Testis (tissue), 3 donors: ENCODE results near the gene NLRP1. TPM values are rescaled to one million over a fixed set of nuclear protein-coding genes. Genes with fewer than 3 reads are reported as not detected.
A peak's percentile ranks its signal among the peaks of the same experiment; 100 is the strongest.

Experiments used
- DNase-seq: peaks from one replicate; pipeline ENCODE4 v3.0.0-alpha.2; 2019
- H3K27ac ChIP-seq, 2 donors: fragments of 200-600 bp; sonication (generic); one replicate each; pipeline ENCODE4 v1.5.1; 2019
- H3K27me3 ChIP-seq: fragments of 200-600 bp; sonication (generic); one replicate; pipeline ENCODE4 v1.5.1; 2019
- H3K36me3 ChIP-seq: fragments of 200-600 bp; sonication (generic); one replicate; pipeline ENCODE4 v1.5.1; 2017; ENCODE audit warnings: low read depth; ENCODE audit errors: missing control alignments
- H3K4me1 ChIP-seq: fragments of 200-600 bp; sonication (generic); one replicate; pipeline ENCODE4 v1.5.1; 2019
- H3K4me3 ChIP-seq, 2 donors: fragments of 200-600 bp; sonication (generic); one replicate each; pipeline ENCODE4 v1.5.1; 2017 to 2019
- H3K9me3 ChIP-seq: fragments of 200-600 bp; sonication (generic); one replicate; pipeline ENCODE4 v1.5.1; 2017
- POLR2A ChIP-seq: fragments of 450-650 bp; IDR thresholded peaks from one replicate; pipeline ENCODE4 v1.6.1; 2017; ENCODE audit warnings: antibody characterized with exemption, mild to moderate bottlenecking, moderate library complexity
- WGBS, 2 donors: methylation state at CpG; one replicate each; pipeline ENCODE4 v1.1.5; 2018; 5-methylcytosine and 5-hydroxymethylcytosine counted together
- intact Hi-C: fragments of 100-400 bp; cut with DNase I; formaldehyde crosslinking; loops from one replicate; pipeline ENCODE4 v1.15.1; 2023; ENCODE audit warnings: low total_unique reads
- polyA plus RNA-seq: library from polyadenylated mRNA; stranded (reverse); fragments of 350-450 nt; fragmentation: Illumina TruSeq; extraction: RNeasy Lipid Tissue Mini Kit (QIAGEN cat#74804); gene quantifications from one replicate; pipeline ENCODE4 v1.2.3, GENCODE V29; 2014; ENCODE audit warnings: low read depth, low replicate concordance; ENCODE audit not compliant: insufficient read depth
- total RNA-seq, 2 donors: library from RNA; depleted of rRNA; stranded (reverse); fragments of >200 nt; gene quantifications; one replicate each; pipeline ENCODE4 v1.2.3, GENCODE V29; 2016
- TF ChIP-seq, protein P1 (sequence below), 3 experiments: fragments of 450-650 bp in 2 of 3; fragments of 200-600 bp in 1 of 3; sonication (generic) in 1 of 3; IDR thresholded peaks; one replicate each; pipeline ENCODE4 v1.5.1; 2016 to 2019; ENCODE audit warnings: antibody characterized with exemption in 3 of 3, mild to moderate bottlenecking in 2 of 3, moderate library complexity in 1 of 3

NLRP1 gene
- total and polyA plus RNA-seq, 3 donors from 2014 or later = 35.4 to 68.5 (median 39.0) TPM

DNA sequence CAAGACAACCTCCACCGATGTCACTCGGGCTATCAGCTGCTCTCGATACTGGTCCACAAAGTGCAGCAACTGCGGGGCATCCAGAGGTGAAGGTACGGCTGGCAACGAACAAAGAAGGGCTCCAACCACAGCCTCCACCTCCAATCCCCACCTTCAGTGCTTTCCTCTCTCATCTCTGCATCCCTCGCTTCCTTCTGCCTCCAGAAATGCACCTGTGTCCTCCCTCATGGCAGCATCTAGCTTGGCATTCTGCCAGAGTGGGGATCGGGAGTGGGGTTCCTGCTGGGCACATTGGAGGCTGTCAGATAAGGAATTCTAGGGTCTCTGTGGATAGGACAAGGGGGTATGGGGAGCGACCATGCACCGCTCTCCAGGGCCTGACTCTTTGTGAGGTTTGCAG is 69.3 kb downstream of the NLRP1 start:
- intact Hi-C loops = no loop called here
- no peak overlapping the region for H3K4me3 ChIP-seq
- no peaks in the 10 kb centered on the region for H3K27me3 ChIP-seq
- no peak for DNase-seq
- no peaks in the 10 kb centered on the region for H3K9me3 ChIP-seq
- H3K27ac ChIP-seq = no peak overlapping the region
- H3K4me1 ChIP-seq = no peaks in the 10 kb centered on the region
- WGBS, 2 donors = 92 to 93% methylated on average over 10 of the region's 10 CpGs
- no peak for TF ChIP-seq POLR2A
- TF ChIP-seq, protein P1, sequence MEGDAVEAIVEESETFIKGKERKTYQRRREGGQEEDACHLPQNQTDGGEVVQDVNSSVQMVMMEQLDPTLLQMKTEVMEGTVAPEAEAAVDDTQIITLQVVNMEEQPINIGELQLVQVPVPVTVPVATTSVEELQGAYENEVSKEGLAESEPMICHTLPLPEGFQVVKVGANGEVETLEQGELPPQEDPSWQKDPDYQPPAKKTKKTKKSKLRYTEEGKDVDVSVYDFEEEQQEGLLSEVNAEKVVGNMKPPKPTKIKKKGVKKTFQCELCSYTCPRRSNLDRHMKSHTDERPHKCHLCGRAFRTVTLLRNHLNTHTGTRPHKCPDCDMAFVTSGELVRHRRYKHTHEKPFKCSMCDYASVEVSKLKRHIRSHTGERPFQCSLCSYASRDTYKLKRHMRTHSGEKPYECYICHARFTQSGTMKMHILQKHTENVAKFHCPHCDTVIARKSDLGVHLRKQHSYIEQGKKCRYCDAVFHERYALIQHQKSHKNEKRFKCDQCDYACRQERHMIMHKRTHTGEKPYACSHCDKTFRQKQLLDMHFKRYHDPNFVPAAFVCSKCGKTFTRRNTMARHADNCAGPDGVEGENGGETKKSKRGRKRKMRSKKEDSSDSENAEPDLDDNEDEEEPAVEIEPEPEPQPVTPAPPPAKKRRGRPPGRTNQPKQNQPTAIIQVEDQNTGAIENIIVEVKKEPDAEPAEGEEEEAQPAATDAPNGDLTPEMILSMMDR (IDR thresholded peaks at IDR 0.05) = no peak
- H3K36me3 ChIP-seq = no peaks in the 10 kb centered on the region

DNA sequence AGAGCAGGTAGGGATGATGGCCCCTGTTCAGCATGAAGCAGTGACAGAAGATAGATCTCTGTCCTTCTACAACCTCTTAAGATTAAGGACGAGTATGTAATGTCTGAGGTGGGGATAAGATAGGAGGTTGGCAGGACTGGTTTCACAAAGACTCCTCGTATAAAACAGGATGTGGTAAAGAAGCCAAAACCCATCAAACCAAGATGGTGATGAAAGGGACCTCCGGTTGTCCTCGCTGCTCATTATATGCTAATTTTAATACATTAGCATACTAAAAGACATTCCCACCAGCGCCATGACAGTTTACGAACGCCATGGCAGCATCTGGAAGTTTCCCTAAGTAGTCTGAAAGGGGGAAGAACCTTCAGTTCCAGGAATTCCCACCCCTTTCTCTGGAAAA is 70.7 kb downstream of the NLRP1 start:
- TF ChIP-seq POLR2A = no peak
- TF ChIP-seq, protein P1 (IDR thresholded peaks at IDR 0.05) = no peak
- Histone ChIP-seq H3K4me3 (no peak overlapping the region), H3K36me3 (no peaks in the 10 kb centered on the region), H3K27ac (no peak overlapping the region), H3K4me1 (no peaks in the 10 kb centered on the region), H3K9me3 (no peaks in the 10 kb centered on the region), H3K27me3 (no peaks in the 10 kb centered on the region)
- intact Hi-C loops = no loop called here
- WGBS, 2 donors = 76 to 83% methylated on average over 7 of the region's 7 CpGs
- no peak for DNase-seq

DNA sequence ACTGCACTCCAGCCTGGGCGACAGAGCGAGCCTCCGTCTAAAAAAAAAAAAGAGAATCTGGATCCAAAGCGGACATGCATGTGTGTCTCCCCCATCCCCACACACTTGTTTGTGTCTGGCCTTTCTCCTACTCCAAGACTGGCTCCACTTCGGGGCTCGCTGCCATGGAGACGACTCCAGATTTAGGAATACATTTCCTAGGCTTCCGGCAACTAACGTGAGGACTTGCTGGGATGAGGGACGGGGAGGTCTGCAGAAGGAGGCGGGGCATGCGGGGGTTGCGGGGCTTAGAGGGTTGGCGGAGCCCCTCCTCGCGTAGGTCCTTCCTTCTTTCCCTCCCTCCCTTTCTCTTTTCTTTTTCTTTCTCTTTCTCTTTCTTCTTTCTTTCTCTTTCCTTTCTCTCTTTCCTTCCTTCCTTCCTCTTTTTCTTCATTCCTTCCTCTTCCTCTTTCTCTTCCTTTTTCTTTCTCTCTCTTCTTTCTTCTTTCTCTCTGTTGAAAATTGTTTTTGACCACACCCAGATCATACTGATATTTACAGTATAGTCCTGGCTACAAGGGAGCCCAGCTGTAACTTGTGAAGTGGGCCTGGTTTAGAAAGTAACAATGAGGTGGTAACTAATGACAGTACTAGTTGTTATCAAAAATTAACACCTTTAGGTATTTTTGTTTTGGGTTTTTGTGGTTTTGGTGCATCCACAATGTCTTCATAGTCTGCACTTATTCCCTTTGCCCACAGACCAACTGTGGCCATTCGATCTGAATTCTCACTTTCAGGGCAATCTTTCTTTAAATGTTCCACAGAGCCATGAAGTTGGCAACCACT is 72.7 kb downstream of the NLRP1 start:
- DNase-seq = peak; percentile 23
- TF ChIP-seq, protein P1 (IDR thresholded peaks at IDR 0.05) = no peak
- no peak for TF ChIP-seq POLR2A
- WGBS, 2 donors = 50 to 62% methylated on average over 17 of the region's 17 CpGs
- no peaks in the 10 kb centered on the region for H3K27me3 ChIP-seq
- no peaks in the 10 kb centered on the region for H3K36me3 ChIP-seq
- no peak overlapping the region for H3K27ac ChIP-seq
- H3K4me3 ChIP-seq = no peak overlapping the region
- no peaks in the 10 kb centered on the region for H3K4me1 ChIP-seq
- intact Hi-C loops = no loop called here
- H3K9me3 ChIP-seq = no peaks in the 10 kb centered on the region

DNA sequence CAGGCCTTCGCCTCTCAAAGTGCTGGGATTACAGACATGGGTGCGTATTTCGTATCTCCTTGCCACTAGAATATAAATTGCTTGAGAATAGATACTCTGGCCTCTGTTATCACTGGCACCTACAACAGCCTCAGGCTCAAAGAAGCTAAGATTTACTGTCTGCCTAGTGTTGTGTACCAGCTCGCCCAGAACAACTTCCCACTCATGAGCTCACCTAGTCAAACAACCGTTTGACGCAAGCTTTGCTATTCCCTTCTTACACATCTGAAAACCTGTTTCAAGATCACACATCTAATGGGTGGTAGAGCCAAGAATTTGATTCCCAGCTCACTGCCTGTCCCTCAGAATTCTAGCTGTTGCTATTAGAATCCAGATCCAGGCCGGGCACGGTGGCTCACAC is 73.5 kb downstream of the NLRP1 start:
- no peak for TF ChIP-seq POLR2A
- TF ChIP-seq, protein P1 (IDR thresholded peaks at IDR 0.05) = no peak
- WGBS, 2 donors = 74 to 96% methylated on average over 7 of the region's 8 CpGs
- no peak overlapping the region for H3K4me3 ChIP-seq
- H3K27me3 ChIP-seq = no peaks in the 10 kb centered on the region
- H3K27ac ChIP-seq = no peak overlapping the region
- no peaks in the 10 kb centered on the region for H3K9me3 ChIP-seq
- no peaks in the 10 kb centered on the region for H3K36me3 ChIP-seq
- DNase-seq = no peak
- intact Hi-C loops = no loop called here
- H3K4me1 ChIP-seq = no peaks in the 10 kb centered on the region

DNA sequence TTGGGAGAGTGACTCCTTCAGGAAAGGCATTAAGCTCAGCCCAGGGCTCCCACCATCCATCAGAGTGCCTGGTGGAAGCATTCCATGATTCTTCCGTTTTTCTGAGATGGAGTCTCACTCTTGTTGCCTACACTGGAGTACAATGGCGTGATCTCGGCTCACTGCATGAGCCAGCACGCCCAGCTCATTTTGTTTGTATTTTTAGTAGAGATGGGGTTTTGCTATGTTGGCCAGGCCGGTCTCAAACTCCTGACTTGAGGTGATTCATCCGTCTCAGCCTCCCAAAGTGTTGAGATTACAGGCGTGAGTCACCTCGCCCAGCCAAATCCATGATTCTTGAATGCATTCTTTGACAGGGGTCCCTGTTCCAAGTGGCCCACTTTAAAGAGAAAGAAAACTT is 74.8 kb downstream of the NLRP1 start:
- TF ChIP-seq POLR2A = no peak
- TF ChIP-seq, protein P1 (IDR thresholded peaks at IDR 0.05) = no peak
- Histone ChIP-seq H3K27me3 (no peaks in the 10 kb centered on the region), H3K27ac (no peak overlapping the region), H3K9me3 (no peaks in the 10 kb centered on the region), H3K36me3 (no peaks in the 10 kb centered on the region), H3K4me1 (no peaks in the 10 kb centered on the region), H3K4me3 (no peak overlapping the region)
- intact Hi-C loops = no loop called here
- WGBS, 2 donors = 75 to 81% methylated on average over 8 of the region's 8 CpGs
- no peak for DNase-seq
